ENCODE measurements around the gene IL22. TPM values are rescaled to one million over a fixed set of nuclear protein-coding genes. Genes with fewer than 3 reads are reported as not detected.

The IL22 gene
- total and polyA plus RNA-seq, 2 of the 8 experiments (the other 6 are each of a cell fraction or from before 2014, with no cell fraction given), result not detected

- H3K9me3 ChIP-seq (ENCODE audit: insufficient read depth in 2 of 2, low read depth in 1 of 2, low read length in 1 of 2), result no peaks in the 10 kb centered on the region
- no peak overlapping the region for H4K8ac ChIP-seq (ENCODE audit: extremely low read depth, insufficient read depth, low read length)
- H4K20me1 ChIP-seq (replicated peaks in 1 of 2; ENCODE audit: control insufficient read depth in 1 of 2, insufficient read depth in 2 of 2, low read length in 2 of 2), result no peaks in the 10 kb centered on the region
- no peaks in the 10 kb centered on the region for H3K79me2 ChIP-seq (ENCODE audit: control insufficient read depth in 1 of 2, insufficient read depth in 2 of 2, low read length in 2 of 2)
- TF ChIP-seq BCL11A (IDR thresholded peaks at IDR 0.05; ENCODE audit: low read depth in 2 of 2, low read length in 2 of 2), result no peak
- no peak for TF ChIP-seq POLR2A (IDR thresholded peaks at IDR 0.05; ENCODE audit: control extremely low read depth in 1 of 2, low read depth in 2 of 2, low read length in 2 of 2)
- TF ChIP-seq SAP30 (IDR thresholded peaks at IDR 0.05; ENCODE audit: insufficient read depth, insufficient replicate concordance, low read length), result no peak
- no peak for TF ChIP-seq CTBP2 (IDR thresholded peaks at IDR 0.05; ENCODE audit: borderline replicate concordance, insufficient read depth, insufficient read length, low read length)
- no peak for TF ChIP-seq CHD2 (IDR thresholded peaks at IDR 0.05; ENCODE audit: low read length)
- TF ChIP-seq USF2 (IDR thresholded peaks at IDR 0.05; ENCODE audit: low read length), result no peak
- TF ChIP-seq PHF8 (conservative IDR thresholded peaks at IDR 0.05; ENCODE audit: low read depth, low read length), result no peak
- no peak for TF ChIP-seq SRF (IDR thresholded peaks at IDR 0.05; ENCODE audit: low read depth, low read length)
- no peak for TF ChIP-seq JUND (IDR thresholded peaks at IDR 0.05; ENCODE audit: low read length)
- no peak for TF ChIP-seq KDM1A (IDR thresholded peaks at IDR 0.05; ENCODE audit: borderline replicate concordance, low read length)
- no peak for TF ChIP-seq KDM5A (IDR thresholded peaks at IDR 0.05; ENCODE audit: low read length)
- no peaks in the 10 kb centered on the region for H3K27me3 ChIP-seq (replicated peaks in 1 of 4; ENCODE audit: control insufficient read depth in 3 of 4, extremely low read depth in 1 of 4, insufficient read depth in 3 of 4, low read length in 3 of 4)
- H3K14ac ChIP-seq (ENCODE audit: insufficient read length), result no peak overlapping the region
- no peak overlapping the region for H2BK5ac ChIP-seq (ENCODE audit: low read depth, low read length)
- no peaks in the 10 kb centered on the region for H3K36me3 ChIP-seq (ENCODE audit: control insufficient read depth in 2 of 4, insufficient read depth in 4 of 4, low read length in 3 of 4)
- WGBS, 2 experiments (ENCODE audit: extremely low coverage in 1 of 2, insufficient coverage in 1 of 2, insufficient read length in 1 of 2, insufficient replicate concordance in 2 of 2, low coverage in 1 of 2, low lambda C conversion rate in 2 of 2, missing lambda C conversion rate in 1 of 2), result 94% methylated on average over 2 of the region's 2 CpGs; no CpG with 5 or more reads in 1 of the 2 experiments
- no peak overlapping the region for H2BK15ac ChIP-seq (ENCODE audit: low read length)
- H3K23me2 ChIP-seq (ENCODE audit: low read depth, low read length), result no peaks in the 10 kb centered on the region
- FAIRE-seq (no peak), DNase-seq (ENCODE audit: low read depth in 1 of 2, low spot score in 2 of 2) (no peak)
- no peak overlapping the region for H3K18ac ChIP-seq (ENCODE audit: extremely low read depth, low read length)
- H3K23ac ChIP-seq (ENCODE audit: insufficient read length), result no peak overlapping the region
- H2AK5ac ChIP-seq (ENCODE audit: low read depth, low read length), result no peak overlapping the region
- H4K91ac ChIP-seq (replicated peaks; ENCODE audit: insufficient read length, low read length), result no peak overlapping the region
- CTCF ChIA-PET (ENCODE audit: partially characterized antibody), result interaction anchor here (0.6 kb wide), 1 partner anchor 518 kb away, joined by 3 read pairs; no protein-coding TSS in a partner anchor
- H3K4me2 ChIP-seq (ENCODE audit: insufficient read depth in 1 of 2, low read depth in 2 of 2, low read length in 2 of 2), result no peak overlapping the region
- no peak overlapping the region for H2BK120ac ChIP-seq (replicated peaks; ENCODE audit: low read depth, low read length)
- no peak overlapping the region for H3K4ac ChIP-seq (replicated peaks; ENCODE audit: insufficient read length, low read depth, low read length)
- H2AFZ ChIP-seq (ENCODE audit: low read length), result no peak overlapping the region
- H3K4me1 ChIP-seq (replicated peaks in 1 of 4; ENCODE audit: control insufficient read depth in 3 of 4, insufficient read depth in 4 of 4, low read length in 3 of 4), result no peaks in the 10 kb centered on the region
- H3K79me1 ChIP-seq (ENCODE audit: low read depth, low read length), result no peaks in the 10 kb centered on the region
- no peak overlapping the region for H3K56ac ChIP-seq (replicated peaks; ENCODE audit: insufficient read length, low read depth, low read length)
- POLR2A ChIA-PET (ENCODE audit: partially characterized antibody), result no interaction called here
- no peak overlapping the region for H2BK12ac ChIP-seq (ENCODE audit: low read depth, low read length)
- H4K5ac ChIP-seq (ENCODE audit: insufficient read length, low read depth, low read length), result no peak overlapping the region
- no peak overlapping the region for H3K9ac ChIP-seq (replicated peaks in 1 of 4; ENCODE audit: extremely low read depth in 1 of 4, low read depth in 3 of 4, low read length in 3 of 4)
- no peak overlapping the region for H3K27ac ChIP-seq (ENCODE audit: low read depth, low read length)
- no peak overlapping the region for H2BK20ac ChIP-seq (ENCODE audit: low read length)
- H3K4me3 ChIP-seq (ENCODE audit: extremely low read depth in 1 of 4, insufficient read depth in 2 of 4, low read depth in 3 of 4, low read length in 4 of 4), result no peak overlapping the region
Measured at GRCh38 chr12:68210875-68211274, 42.5 kb downstream of the IL22 start.
